Cardiac fibroblast (primary cell): ENCODE data around the gene PDLIM5.
"Not testable (repeated sequence)": the region's sequence is repeated elsewhere in the genome, so short reads cannot be mapped to it uniquely, and the experiment has no call there.

Experiments
- DNase-seq, 2 donors: peaks; one replicate each; pipeline versions ENCODE4 v3.0.0 to v3.0.0-alpha.2; 2010; ENCODE audit warnings: low read depth in 2 of 2
- H3K4me3 ChIP-seq, 2 donors: replicated peaks in 1 of 2; 1 replicate in 1 of 2; 2 replicates in 1 of 2; pipeline ENCODE4 v1.5.1; 2011; ENCODE audit warnings: low read depth in 2 of 2, low read length in 2 of 2, mild to moderate bottlenecking in 2 of 2, moderate library complexity in 1 of 2
- TF ChIP-seq, protein P1 (sequence below): IDR thresholded peaks from one replicate; pipeline ENCODE4 v1.5.1; 2011; ENCODE audit warnings: low read depth, mild to moderate bottlenecking, low read length, inconsistent platforms

PDLIM5 gene

DNA sequence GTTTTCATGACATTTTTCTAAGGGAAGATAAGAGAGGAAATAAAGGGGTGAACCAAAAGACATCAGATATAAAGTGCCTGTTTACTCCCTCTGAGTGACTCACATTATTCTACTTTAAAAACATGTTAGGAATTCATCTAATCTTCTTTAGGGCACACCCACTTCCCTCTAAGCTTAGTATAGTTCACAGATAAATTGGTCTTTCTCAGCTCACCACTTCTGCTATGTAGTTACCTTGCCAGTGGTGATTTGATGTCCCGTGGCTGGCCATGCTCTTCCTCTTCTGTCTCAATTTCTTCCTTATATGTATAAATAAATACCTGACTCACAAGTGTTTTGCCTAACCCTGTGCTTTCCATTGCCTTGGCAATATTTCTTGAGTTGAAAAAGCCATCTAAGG, 96.8 kb downstream of the PDLIM5 start:
- H3K4me3 ChIP-seq: no peak overlapping the region
- TF ChIP-seq, protein P1, sequence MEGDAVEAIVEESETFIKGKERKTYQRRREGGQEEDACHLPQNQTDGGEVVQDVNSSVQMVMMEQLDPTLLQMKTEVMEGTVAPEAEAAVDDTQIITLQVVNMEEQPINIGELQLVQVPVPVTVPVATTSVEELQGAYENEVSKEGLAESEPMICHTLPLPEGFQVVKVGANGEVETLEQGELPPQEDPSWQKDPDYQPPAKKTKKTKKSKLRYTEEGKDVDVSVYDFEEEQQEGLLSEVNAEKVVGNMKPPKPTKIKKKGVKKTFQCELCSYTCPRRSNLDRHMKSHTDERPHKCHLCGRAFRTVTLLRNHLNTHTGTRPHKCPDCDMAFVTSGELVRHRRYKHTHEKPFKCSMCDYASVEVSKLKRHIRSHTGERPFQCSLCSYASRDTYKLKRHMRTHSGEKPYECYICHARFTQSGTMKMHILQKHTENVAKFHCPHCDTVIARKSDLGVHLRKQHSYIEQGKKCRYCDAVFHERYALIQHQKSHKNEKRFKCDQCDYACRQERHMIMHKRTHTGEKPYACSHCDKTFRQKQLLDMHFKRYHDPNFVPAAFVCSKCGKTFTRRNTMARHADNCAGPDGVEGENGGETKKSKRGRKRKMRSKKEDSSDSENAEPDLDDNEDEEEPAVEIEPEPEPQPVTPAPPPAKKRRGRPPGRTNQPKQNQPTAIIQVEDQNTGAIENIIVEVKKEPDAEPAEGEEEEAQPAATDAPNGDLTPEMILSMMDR: no peak
- peak; percentile 92 to 94 for DNase-seq

DNA sequence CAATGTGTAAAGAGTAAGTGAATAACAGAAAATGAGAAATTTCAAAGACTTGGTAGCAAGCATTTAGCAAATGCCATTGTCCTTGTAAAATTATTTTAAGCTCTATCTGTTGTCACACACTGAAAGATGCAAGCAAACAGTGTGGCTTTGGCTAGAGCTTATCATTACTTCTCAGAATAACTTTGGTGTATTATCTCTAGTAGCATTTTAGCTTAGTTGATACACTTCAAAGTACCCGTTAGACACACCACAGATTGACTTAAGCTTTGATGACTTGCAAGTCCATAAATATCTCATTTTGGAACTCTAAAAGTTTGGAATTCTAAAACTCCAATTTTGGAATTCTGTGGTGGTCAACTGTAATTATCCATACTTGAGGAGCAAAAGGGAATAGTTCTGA, 98.6 kb downstream of the PDLIM5 start:
- H3K4me3 ChIP-seq: no peak overlapping the region
- DNase-seq: no peak
- TF ChIP-seq, protein P1: no peak

DNA sequence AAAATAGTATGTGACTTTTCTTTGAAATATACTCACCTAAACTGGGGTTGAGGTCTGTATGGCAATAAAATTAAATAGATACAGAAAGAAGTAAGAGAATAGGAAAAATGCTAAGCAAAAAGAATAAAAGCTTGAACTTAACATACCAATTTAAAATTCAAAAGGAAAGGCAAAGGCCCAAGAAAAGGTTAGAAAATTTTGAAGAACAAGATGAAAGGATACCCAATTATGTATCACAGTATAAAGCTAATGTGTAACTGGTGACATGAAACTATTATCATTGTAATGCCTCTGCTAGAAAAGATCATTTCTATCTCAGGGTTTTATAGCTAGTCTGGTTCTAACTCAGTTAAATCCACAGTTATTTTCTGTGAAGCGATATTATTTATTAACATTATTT, 99.1 kb downstream of the PDLIM5 start:
- DNase-seq: no peak
- TF ChIP-seq, protein P1: no peak

DNA sequence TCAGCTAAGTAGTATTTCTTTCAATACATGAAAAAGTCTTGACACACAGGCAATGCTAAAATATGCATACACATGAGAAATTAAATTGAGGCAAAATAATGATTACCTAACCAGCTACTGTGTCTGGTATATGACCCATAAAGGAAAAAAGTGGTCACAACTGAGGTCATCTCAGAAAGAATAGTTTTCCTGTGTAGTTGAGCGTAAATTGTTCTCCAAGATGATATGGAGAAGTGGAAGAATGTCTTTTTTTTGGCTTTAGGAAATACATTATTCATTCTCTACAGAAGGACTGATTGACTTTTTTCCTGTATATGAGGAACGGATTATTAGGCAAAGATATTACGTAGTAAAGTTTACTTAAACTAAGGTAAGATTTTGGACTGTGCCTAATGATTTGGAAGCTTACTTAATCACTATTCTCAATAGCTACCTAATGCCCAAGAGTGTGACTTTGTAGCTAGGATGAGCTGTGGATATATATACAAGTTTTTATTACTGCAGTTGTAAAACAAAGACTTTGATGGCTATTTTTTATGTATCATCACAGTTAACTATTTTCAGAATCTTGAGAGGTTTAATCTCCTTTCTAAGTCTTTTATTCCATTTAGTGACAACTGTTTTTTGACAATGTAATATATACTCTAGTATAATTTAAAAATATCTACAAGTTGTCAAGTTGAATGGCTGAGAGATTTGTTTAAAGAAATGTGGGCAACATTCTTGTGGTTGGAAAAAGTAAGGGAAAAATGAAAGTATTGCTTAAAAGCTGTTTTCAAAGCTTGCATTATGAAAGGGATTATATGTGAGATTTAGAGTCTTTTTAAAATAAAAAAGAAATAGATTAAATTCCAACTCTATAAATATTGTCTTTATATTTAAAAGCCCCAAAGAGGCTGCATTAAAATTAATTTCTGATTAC, 100.2 kb downstream of the PDLIM5 start:
- no peak overlapping the region for H3K4me3 ChIP-seq
- TF ChIP-seq, protein P1: no peak
- peak; percentile 63 to 66 for DNase-seq

More for the DNA sequence above, 99.1 kb downstream of the PDLIM5 start:
- H3K4me3 ChIP-seq: no peak overlapping the region

DNA sequence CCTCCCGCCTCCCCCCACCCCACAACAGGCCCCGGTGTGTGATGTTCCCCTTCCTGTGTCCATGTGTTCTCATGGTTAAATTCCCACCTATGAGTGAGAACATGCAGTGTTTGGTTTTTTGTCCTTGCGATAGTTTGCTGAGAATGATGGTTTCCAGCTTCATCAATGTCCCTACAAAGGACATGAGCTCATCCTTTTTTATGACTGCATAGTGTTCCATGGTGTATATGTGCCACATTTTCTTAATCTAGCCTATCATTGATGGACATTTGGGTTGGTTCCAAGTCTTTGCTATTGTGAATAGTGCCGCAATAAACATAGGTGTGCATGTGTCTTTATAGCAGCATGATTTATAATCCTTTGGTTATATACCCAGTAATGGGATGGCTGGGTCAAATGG, 104.3 kb downstream of the PDLIM5 start:
- not testable (repeated sequence) for H3K4me3 ChIP-seq, DNase-seq

DNA sequence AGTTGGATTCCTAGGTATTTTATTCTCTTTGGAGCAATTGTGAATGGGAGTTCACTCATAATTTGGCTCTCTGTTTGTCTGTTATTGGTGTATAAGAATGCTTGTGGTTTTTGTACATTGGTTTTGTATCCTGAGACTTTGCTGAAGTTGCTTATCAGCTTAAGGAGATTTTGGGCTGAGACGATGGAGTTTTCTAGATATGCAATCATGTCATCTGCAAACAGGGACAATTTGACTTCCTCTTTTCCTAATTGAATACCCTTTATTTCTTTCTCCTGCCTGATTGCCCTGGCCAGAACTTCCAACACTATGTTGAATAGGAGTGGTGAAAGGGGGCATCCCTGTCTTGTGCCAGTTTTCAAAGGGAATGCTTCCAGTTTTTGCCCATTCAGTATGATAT, 105.9 kb downstream of the PDLIM5 start:
- not testable (repeated sequence) for H3K4me3 ChIP-seq, DNase-seq

DNA sequence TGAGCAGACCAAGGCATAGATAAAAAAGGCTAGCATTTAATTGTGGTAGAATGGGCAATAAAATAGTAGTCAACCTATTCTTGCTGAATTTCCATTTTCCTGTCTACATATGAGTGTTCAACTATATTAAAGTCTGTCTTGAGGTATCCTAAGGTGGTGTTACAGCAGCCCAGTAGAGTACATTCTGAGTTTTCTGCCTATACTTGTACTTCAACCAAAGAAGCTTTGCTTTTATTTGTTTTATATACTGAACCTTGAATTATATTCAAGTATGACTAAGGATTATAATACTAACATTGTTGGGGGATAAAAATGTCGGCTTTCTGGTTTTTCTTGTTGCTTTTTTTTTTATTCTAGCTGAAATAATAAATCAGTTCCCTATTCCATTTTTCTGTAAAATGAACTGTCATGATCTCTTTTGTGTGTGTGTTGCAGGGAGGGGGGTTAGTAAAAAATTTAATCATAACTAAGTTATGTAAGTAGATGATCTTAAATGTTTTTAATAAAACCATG, 106.7 kb downstream of the PDLIM5 start:
- H3K4me3 ChIP-seq: no peak overlapping the region
- no peak for DNase-seq
- TF ChIP-seq, protein P1: no peak
